Parathyroid adenoma (tissue), 2 donors: ENCODE data around the gene GABARAP.

ENCODE experiments used
- H2AFZ ChIP-seq: fragments of 300-600 bp; sonication (generic); one replicate; pipeline ENCODE4 v1.7.0; 2017; ENCODE audit warnings: antibody characterized with exemption, mild to moderate bottlenecking
- H3K27ac ChIP-seq: fragments of 300-600 bp; sonication (generic); one replicate; pipeline ENCODE4 v1.7.0; 2017
- H3K27me3 ChIP-seq: fragments of 300-600 bp; sonication (generic); one replicate; pipeline ENCODE4 v1.7.0; 2017; ENCODE audit warnings: low read length; ENCODE audit not compliant: control insufficient read depth, insufficient read depth
- H3K36me3 ChIP-seq: fragments of 300-600 bp; sonication (generic); one replicate; pipeline ENCODE4 v1.7.0; 2017; ENCODE audit warnings: low read length; ENCODE audit not compliant: control insufficient read depth, insufficient read depth
- H3K4me1 ChIP-seq: fragments of 300-600 bp; sonication (generic); one replicate; pipeline ENCODE4 v1.7.0; 2017; ENCODE audit warnings: control low read depth
- H3K4me2 ChIP-seq: fragments of 300-600 bp; sonication (generic); one replicate; pipeline ENCODE4 v1.7.0; 2017; ENCODE audit warnings: low read length
- H3K4me3 ChIP-seq: fragments of 300-600 bp; sonication (generic); one replicate; pipeline ENCODE4 v1.7.0; 2017; ENCODE audit warnings: low read depth, low read length
- H3K79me2 ChIP-seq: fragments of 300-600 bp; sonication (generic); one replicate; pipeline ENCODE4 v1.7.0; 2017; ENCODE audit warnings: control low read depth
- H3K9ac ChIP-seq: fragments of 300-600 bp; sonication (generic); one replicate; pipeline ENCODE4 v1.7.0; 2017; ENCODE audit warnings: mild to moderate bottlenecking
- H3K9me3 ChIP-seq: fragments of 300-600 bp; sonication (generic); one replicate; pipeline ENCODE4 v1.7.0; 2017; ENCODE audit warnings: low read length; ENCODE audit not compliant: control insufficient read depth
- TF ChIP-seq, protein P1 (sequence below): fragments of 300-600 bp; sonication (generic); IDR thresholded peaks from one replicate; pipeline ENCODE4 v1.7.0; 2017; ENCODE audit warnings: antibody characterized with exemption, mild to moderate bottlenecking
- donor health status: primary hyperparathyroidism.

The GABARAP gene

DNA sequence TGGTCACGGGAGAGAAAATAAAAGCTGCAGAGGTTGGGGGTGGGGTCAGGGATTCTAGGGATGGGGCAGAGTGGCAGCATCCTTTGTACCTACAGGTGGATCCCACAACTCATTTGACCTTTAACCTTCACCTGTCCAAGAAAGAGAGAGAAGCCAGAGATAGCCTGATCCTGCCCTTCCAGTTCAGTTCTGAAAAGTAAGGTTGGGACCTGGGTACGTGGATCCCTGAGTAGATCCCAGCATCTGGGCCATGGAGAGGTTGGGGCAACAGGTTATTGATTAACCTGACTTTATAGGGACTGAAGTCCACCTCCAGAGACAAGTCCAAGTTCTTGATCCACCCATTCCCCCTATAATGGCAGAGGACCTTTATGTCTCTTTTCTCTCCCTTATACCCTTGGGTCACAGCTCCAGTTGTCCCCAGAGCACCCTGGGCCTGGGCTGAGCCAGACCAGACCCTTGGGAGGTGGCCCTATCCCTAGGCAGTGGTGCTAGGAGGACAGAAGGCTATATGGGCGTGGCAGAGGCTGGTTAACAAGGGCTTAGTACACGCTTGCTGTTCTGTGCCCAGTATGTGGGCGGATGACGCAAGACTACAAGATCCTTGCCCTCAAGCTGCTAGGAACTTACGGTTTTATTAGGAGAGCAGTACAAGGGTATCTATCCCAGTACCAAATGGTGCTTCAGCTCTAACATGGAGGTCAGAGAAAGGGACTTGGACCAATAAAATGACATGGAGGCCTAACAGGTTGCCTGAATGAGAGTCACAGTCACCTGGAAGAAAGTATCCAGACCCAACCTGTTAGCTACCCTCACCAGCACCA is 16.7 kb upstream of the GABARAP start:
- Histone ChIP-seq H3K9me3 (no peaks in the 10 kb centered on the region), H3K9ac (no peak overlapping the region), H3K27ac (no peak overlapping the region), H3K4me1 (peaks cover 15% of the 10 kb centered on the region), H3K4me3 (no peak overlapping the region), H3K27me3 (no peaks in the 10 kb centered on the region), H3K36me3 (no peaks in the 10 kb centered on the region), H3K4me2 (no peak overlapping the region), H3K79me2 (peaks cover 14% of the 10 kb centered on the region), H2AFZ (no peak overlapping the region)
- TF ChIP-seq, protein P1, sequence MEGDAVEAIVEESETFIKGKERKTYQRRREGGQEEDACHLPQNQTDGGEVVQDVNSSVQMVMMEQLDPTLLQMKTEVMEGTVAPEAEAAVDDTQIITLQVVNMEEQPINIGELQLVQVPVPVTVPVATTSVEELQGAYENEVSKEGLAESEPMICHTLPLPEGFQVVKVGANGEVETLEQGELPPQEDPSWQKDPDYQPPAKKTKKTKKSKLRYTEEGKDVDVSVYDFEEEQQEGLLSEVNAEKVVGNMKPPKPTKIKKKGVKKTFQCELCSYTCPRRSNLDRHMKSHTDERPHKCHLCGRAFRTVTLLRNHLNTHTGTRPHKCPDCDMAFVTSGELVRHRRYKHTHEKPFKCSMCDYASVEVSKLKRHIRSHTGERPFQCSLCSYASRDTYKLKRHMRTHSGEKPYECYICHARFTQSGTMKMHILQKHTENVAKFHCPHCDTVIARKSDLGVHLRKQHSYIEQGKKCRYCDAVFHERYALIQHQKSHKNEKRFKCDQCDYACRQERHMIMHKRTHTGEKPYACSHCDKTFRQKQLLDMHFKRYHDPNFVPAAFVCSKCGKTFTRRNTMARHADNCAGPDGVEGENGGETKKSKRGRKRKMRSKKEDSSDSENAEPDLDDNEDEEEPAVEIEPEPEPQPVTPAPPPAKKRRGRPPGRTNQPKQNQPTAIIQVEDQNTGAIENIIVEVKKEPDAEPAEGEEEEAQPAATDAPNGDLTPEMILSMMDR: no peak

DNA sequence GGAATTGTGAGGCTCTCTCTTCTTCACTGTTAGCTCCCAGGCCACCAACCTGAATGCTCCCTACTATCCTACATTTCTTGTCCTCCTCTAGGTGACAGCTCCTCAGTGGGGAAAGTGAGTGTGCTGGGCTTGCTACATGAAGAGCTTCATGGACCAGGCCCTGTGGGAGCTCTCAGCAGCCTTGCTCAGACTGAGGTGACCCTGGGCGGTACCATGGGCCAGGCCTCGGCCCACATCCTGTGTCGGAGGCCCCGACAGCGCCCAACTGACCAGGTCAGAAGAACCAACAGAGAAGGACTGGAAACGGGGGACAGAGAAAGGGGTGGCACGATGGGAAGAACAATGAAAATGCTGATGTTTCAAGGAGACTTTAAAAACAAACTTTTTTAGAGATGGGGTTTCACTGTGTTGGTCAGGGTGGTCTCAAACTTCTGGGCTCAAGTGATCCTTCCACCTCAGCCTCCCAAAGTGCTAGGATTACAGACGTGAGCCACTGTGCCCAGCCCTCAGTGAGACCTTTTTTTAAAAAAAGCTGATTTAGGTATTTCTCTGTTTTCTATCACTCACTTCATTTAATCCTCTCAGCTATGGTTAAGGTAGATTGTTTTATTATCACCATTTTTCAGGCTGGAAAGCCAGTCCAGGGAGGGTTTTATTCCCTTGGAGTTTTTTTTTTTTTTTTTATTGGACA is 14.7 kb upstream of the GABARAP start:
- no peak overlapping the region for H3K4me3 ChIP-seq
- H3K27me3 ChIP-seq: no peaks in the 10 kb centered on the region
- H3K27ac ChIP-seq: no peak overlapping the region
- TF ChIP-seq, protein P1: no peak
- H2AFZ ChIP-seq: no peak overlapping the region
- H3K79me2 ChIP-seq: peaks cover 21% of the 10 kb centered on the region
- H3K4me2 ChIP-seq: no peak overlapping the region
- H3K9me3 ChIP-seq: no peaks in the 10 kb centered on the region
- H3K9ac ChIP-seq: no peak overlapping the region
- peaks cover 11% of the 10 kb centered on the region for H3K4me1 ChIP-seq
- no peaks in the 10 kb centered on the region for H3K36me3 ChIP-seq

DNA sequence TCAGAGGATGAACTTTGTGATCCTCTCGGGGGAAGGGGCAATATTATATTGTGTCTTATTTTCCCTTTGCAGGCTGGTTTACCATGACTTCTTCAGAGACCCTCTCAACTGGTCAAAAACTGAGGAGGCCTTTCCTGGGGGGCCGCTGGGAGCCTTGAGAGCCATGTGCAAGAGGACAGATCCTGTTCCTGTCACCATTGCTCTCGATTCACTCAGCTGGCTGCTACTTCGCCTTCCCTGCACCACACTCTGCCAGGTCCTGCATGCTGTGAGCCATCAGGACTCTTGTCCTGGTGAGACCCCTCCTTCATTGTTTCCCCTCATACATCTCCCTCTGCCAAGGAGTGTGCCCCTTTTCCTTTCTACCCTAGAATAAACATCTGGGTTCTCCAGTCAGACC is 12.3 kb upstream of the GABARAP start:
- H2AFZ ChIP-seq: no peak overlapping the region
- H3K4me1 ChIP-seq: peaks cover 19% of the 10 kb centered on the region
- H3K4me3 ChIP-seq: no peak overlapping the region
- TF ChIP-seq, protein P1: no peak
- H3K36me3 ChIP-seq: no peaks in the 10 kb centered on the region
- no peak overlapping the region for H3K9ac ChIP-seq
- H3K4me2 ChIP-seq: no peak overlapping the region
- H3K79me2 ChIP-seq: peaks cover 30% of the 10 kb centered on the region
- H3K27ac ChIP-seq: no peak overlapping the region
- H3K9me3 ChIP-seq: no peaks in the 10 kb centered on the region
- no peaks in the 10 kb centered on the region for H3K27me3 ChIP-seq

DNA sequence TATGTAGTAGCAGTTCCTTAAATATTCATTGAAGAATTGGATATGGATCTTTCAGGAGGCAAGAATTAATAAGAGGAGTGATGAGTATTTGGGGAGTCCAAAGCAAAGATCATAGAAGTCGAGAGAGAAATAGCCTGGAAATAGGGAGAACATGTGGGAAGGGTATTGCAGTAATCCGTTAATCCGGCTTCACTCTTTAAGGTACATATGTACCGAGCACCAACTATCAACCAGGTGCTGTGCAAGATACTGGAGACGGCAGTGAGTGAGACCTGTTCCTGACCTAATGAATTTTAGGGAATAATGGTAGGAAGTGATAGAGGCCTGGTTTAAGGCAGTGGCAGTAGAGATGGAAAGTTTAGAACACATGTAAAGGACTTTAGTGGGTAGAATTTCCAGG is 10.8 kb upstream of the GABARAP start:
- Histone ChIP-seq H3K9ac (no peak overlapping the region), H3K9me3 (no peaks in the 10 kb centered on the region), H3K36me3 (no peaks in the 10 kb centered on the region), H3K79me2 (peaks cover 37% of the 10 kb centered on the region), H3K4me3 (peak overlapping the region; percentile 89), H2AFZ (no peak overlapping the region), H3K4me2 (peak overlapping the region; percentile 96), H3K27me3 (no peaks in the 10 kb centered on the region), H3K4me1 (peaks cover 20% of the 10 kb centered on the region), H3K27ac (peak overlapping the region; percentile 94)
- TF ChIP-seq, protein P1: no peak
